HS-27A (cell line): Measurements from ENCODE around the gene ARHGDIB.

ENCODE experiments used
- DNase-seq: peaks from one replicate; pipeline ENCODE4 v3.0.0-alpha.2; 2012; ENCODE audit warnings: low read depth, missing footprints

ARHGDIB gene

GRCh38 chr12:14930299-14930698 is 31.1 kb downstream of the ARHGDIB start:
- no peak for DNase-seq

DNA sequence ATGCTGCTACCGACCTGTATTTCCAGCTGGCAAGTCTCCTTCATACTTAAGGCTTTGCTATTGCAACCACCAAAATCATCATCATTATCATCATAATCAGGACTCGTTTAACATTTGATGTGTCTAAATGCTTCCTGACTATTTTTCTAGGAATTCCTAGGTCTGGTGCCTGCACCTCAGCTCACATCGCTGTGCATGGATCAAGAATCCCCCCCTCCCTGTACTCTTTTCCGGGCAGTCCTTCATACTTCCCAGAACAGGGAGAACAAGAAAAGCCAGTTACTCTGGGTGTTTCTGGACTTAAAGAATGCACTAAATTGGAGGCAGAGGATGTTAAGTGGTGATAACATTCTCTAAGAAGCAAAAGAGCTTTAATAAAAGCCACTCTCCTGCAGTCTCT is 32.5 kb downstream of the ARHGDIB start:
- no peak for DNase-seq

- DNase-seq = no peak
These were observed 34.1 kb downstream of the ARHGDIB start for GRCh38 chr12:14927267-14927666.

- no peak for DNase-seq
These were observed 36.9 kb downstream of the ARHGDIB start for GRCh38 chr12:14924541-14924940.

DNA sequence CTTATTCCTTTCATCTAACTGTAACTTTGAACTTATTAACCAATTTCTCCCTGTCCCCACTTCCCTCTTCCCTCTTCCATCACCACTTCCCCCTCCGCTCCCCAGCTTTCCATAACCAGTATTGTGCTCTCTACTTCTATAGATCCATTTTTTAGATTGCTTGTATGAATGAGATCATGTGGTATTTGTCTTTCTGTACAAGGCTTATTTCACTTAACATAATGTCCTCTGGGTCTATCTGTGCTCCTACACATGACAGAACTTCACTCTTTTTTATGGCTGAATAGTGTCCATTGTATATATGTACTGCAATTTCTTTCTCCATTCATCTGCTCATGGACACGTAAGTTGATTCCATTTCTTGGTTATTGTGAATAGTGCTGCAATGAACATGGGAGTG is 37.5 kb downstream of the ARHGDIB start:
- DNase-seq = no peak

DNA sequence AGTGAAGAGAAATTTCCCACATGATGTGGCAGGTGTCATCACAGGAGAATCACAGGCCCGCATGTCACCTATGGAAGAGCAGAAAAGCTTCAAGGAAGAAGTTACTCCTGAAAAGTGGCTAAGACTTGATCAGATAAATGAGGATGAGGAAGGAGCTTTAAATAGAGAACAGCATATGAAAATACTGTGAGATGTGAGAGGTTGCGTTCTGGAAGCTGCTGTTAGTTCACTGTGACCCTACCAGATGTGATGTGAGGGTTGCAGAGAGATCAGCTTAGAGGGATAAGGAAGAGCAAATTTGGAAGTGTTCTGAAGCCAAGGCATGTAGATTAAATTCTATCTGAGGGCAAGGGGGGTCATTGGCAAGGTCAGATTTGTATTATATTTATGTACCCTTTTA is 40.2 kb downstream of the ARHGDIB start:
- no peak for DNase-seq

- DNase-seq = no peak
These were observed 40.8 kb downstream of the ARHGDIB start for GRCh38 chr12:14920475-14921126.

DNA sequence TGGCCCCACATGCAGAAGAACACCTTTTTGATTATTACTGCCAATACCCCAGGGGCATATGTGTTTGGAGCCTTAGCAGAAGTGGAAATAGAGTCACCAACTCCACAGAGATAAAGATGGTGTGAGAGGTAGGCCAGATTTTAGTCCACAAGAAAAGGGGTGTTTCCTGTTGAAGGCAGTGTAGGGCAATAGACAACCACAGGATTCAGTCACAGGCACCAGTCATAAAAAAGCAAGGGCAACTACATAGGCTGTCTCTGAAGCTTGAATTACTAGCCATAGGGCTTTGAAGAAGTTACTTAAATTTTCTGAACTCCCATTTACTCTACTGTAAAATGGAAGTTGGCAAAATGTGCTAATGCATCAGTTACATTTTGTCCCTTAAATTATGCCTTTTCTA is 41.9 kb downstream of the ARHGDIB start:
- no peak for DNase-seq

DNA sequence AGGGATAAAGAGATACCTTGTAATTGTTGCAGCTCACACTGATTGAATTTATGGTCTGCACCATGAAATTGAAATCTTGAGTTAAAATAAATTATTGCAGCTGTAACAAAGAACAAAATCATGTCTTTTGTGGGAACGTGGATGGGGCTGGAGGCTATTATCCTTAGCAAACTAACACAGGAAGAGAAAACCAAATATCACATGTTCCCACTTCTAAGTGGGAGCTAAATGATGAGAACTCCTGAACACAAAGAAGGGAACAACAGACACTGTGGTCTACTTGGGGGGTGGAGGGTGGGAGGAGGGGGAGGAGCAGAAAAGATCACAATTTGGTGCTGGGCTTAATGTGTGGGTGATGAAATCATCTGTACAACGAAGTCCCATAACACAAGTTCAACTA is 45.7 kb downstream of the ARHGDIB start:
- DNase-seq = no peak

DNA sequence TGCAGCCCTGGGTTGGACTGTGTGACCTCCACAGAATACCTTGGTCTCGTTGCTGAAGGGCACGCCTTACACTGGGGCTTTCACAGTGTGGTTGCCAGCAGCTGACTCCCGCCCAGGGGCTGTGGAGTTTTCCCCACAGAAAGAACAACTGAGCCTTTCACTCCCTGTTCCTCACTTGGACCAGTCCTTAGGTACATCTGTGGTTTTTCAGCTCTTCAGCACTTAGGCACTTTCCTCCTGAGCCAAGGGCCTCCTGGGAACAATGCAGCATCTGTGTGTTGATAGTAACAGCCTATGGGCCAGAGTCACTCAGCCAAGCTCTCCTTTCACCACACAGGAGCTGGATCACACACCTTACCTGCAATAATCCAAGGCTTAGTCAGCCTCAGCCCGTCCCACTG is 48.0 kb downstream of the ARHGDIB start:
- DNase-seq = no peak

DNA sequence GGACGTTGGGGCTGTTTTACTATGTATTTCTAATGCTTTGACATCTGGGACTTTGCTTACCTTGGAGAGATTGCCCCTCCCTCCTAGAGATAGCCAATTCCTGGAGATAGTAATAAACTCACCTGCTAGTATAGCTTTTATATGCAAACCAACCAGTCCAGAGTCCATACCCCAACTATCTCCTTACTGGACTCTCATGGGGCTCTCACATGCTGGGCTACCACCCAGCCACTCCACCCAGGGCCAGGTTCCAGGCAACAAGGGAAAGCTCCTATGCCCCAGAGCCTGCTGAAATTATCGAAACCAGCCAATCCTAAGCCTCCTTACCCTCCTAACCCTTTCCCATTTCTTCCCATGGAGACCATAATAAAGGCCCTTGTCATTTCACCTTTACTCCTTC is 50.3 kb downstream of the ARHGDIB start:
- DNase-seq = no peak

DNA sequence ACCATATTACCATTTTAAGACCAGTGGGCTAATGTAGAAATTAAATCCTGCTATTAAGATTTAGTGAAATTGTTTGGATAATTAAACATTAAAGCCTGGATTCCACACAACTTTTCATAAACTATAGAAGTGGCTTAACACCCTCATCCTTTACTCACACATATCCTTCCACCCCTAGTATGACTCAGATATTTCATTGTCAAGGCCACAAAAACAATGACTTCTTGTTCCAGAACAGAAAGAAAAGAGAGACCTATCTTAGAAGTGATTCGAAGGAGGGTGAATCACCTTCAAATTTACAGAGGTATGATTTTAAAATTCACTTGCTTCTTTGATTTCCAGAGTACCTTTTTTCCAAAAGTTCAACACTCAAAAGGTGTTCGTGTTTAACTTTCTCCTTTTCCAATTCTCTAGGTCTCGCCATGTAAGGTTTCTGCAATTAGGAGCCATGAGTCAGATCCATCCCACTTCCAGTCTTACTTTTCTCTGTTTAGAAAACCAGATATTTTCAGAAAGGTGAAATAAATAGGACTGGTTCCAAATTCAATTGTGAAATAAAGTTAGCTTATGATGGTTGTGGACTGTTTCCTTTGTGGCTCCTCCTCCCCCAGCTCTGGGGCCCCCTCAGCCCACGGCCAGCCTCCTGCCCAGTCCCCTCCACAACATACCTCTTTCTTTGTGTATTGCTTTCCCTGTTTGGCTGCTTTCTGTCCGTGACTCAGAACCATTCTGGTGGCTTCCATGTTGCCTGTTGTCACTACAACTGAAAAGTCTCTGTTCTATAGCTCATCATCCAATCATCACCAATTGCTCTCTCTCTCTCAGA is 51.1 kb downstream of the ARHGDIB start:
- no peak for DNase-seq

- DNase-seq = no peak
These were observed 53.4 kb downstream of the ARHGDIB start for GRCh38 chr12:14907953-14908352.

DNA sequence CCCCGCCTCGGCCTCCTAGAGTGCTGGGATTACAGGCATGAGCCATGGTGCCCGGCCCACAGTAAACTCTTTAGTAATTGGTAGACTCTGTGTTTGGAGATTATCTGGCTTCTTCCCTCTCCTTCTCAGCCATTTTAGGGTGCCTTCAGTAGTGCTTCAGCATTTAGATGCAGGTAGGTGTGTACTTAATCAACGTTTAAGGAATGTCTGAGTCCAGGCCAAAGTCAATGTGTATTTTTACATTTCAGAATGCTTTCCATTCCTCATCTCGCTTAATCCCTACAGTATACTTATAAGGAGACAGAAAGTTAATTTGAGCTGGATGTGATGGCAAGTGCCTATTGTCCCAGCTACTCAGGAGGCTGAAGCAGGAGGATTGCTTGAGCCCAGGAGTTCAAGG is 55.3 kb downstream of the ARHGDIB start:
- DNase-seq = no peak

DNA sequence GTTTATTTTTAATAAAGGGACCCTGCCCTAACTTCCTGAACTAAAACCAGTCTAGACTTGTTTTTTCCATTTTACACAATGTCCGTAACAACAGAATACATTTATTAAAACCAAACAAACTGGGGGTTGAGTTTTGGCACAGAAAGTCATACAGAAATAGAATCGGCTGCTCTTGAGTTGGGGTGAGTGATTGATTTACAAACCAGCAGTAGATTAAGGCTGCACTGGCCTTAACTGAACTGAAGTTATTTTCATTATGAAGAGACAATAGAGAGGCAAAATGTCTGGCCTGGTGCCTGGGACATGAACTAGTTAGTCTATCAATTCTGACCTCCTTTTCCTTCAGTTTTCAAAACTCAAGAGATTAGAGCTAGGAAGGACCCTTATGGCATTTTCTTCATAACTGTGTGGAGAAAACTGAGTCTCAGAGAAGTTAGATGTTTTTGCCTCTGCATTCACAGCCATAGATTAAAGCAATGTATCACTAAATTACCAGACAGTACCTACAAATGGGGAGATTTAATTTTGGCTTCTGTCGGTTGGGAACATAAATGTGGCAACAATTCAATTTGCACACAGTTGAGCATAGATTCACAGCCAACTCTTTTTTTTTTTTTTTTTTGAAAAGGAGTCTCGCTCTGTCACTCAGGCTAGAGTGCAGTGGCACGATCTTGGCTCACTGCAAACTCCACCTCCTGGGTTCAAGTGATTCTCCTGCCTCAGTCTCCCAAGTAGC is 56.0 kb downstream of the ARHGDIB start:
- DNase-seq = no peak

- no peak for DNase-seq
These were observed 56.5 kb downstream of the ARHGDIB start for GRCh38 chr12:14904854-14905253.

DNA sequence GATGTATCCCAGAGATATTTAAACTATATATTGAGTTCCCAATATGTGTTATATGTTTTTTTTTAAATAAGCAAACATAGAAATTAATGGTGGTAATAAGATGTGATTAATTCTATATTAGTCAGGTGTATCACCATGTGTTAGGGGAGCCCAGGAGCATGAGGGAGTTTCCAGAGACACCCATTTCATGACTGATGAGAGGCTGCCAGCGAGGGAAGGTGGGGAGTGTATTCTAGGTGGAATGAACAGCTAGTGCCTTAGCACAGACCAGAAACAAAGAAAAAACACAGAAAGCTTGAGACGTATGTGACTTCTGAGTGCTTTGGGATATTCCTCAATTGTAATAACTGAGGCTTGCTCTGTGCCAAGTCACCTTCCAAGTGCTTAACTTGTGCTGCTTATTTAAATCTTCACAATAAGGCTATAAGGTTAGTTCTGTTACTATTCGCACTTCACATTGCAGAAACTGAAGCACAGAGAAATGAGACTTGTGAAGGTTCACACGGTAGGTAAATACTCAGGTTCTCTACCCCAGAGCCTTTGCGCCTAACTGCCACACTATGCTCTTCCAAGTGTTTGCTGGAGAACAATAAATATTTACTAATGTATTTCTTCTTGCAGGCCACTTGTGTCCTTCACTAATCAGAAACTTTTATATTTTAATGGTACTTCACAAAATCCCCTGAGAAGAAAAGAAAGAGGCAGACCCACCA is 57.9 kb downstream of the ARHGDIB start:
- no peak for DNase-seq

- no peak for DNase-seq
These were observed 58.9 kb downstream of the ARHGDIB start for GRCh38 chr12:14902465-14902864.

DNA sequence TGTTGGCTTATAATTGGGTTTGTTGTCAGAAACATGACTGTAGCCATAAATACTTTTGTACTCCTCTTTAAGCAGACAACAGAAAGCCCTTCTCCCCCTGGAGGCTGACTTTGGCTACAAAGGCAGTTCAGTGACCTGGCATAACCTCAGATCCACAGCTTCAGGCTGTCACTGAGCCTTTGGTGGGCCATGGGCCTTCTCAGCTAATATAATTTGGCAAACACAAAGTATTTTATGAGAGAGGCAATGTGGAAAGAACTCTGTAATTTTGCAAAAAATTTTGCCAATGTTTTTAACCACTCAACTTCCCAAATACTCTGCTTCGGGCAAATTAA is 60.2 kb downstream of the ARHGDIB start:
- DNase-seq = no peak

DNA sequence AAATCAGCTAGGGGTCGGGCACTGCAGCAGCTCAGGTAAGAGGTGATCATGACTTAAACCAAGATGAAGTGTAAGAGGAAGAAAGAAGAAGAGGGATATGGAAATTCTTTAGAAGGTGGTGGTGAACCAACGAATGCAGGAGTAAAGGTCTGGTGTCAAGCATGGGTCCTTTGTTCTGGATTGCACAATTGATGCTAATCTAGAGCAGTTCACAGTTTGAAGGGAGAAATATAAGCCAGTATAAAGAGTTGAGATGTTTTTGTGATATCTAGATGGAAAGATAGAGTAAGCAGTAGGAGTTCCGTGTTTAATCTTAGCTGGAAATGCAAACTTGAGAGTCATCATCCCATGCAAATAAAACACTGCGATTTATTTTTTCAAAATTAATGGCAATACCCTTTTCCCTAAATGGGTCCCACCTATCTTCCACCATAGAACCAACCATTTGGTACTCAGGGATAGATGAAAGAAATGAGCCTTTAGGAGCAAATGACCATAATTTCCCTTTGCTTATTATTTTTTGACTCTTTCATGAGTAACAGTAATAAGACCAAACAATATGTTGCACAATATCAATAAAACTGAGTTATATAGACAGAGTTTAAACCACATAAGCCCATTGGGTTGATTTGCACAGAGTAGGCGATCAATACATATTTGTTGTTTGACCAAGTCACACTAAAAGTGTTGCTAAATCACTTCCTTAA is 60.7 kb downstream of the ARHGDIB start:
- DNase-seq = no peak

DNA sequence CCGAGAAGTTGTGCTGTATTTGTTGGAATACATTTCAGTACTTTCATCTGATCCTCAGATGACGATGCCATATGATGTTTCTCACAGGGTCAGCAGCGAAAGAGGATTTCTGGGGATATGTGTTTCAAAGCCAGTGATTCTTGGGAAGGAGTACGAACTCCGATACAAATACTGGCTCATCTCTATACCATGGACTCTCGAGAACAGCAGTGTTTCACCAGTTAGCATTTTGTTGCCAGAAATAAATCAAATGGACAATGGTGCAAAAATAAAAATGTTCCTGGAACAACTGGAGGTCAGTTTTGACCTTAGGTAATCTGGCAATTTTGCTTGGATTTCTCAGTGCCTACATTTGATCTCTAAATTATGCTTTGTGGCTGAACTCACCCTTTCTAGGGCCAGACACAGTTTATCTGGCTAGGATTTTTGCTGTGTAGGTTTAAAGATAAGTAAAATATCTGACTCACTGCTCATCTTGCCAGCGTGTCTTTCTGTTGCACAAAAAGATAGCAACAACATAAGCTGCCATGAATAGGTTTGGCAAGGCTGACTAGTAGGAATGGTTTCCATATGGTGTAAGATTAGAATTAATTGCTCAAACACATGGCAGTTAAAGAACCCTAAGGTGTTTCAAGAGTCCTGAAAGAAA is 64.8 kb downstream of the ARHGDIB start:
- no peak for DNase-seq
